GM21526 (cell line): Measurements from ENCODE around the gene IRF2BPL.

Experiments used
- ATAC-seq: cut with Tn5 transposase; IDR thresholded peaks from one replicate; pipeline ENCODE4 v1.9.1; 2021; ENCODE audit warnings: moderate library complexity; ENCODE audit not compliant: unreplicated experiment, low FRiP score

Gene IRF2BPL

DNA sequence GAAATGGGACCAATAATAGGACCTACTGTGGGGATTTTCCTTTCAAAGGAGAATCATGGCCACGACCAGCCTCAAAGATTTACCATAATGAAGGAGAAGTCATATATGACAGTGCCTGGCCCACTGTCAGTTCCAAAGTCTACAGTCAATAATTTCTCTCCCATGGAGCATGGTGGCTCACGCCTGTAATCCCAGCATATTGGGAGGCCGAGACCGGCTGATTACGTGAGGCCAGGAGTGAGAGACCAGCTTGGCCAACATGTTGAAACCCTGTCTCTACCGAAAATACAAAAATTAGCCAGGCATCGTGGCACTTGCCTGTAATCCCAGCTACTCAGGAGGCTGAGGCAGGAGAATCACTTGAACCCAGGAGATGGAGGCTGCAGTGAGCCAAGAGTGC lies 13.8 kb downstream of the IRF2BPL start:
- no peak for ATAC-seq

DNA sequence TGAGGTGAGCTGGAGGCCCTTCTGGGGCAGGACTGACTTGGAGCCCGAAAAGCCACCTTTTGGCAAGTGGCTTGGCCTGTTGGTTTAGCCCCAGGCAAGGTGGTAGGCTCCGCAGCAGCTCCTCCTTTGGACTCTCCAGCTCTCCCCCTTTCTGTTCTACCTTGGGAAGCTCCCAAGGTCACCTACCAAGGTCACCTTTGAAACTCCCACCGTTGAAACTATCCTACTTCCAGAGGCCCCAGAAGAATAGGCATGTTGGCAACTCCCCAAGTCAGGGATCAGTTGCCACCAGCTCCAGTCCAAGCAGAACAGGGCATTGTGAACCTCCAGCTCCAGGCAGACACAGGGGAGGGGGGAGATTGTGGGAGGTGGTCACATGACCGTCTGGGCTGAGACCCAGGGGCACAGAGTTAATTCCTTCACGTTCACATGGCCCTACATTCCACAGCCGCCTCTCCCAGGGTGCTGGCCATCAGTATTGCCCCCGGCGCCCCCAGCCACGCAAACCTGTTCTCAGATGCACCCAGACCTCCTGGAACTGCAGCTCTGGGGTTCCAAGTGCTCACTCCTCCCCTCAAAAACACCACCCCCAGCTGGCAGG lies 14.4 kb downstream of the IRF2BPL start:
- no peak for ATAC-seq

- ATAC-seq: no peak
Observed at GRCh38 chr14:77012193-77012765, 16.2 kb downstream of the IRF2BPL start.

DNA sequence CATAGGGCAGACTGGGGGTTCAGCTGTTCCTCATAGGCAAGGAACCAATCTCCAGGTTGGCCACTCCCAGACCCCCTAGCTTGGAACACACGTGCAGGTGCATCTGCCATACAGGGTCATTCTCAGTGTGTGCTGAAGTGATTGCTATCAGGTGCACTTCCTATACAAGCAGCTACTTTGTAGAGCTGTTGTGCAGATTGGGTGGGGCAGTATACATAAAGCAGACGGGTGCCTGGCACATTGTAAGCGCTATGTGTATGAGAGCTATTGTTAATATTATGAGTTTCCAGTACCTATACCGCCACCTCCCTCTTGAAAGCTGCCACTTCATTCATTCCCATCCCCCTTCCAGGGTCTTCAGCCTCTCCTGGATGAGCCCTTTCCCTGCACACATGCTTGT lies 17.3 kb downstream of the IRF2BPL start:
- no peak for ATAC-seq

- ATAC-seq: no peak
Observed at GRCh38 chr14:77009014-77009413, 19.5 kb downstream of the IRF2BPL start.

DNA sequence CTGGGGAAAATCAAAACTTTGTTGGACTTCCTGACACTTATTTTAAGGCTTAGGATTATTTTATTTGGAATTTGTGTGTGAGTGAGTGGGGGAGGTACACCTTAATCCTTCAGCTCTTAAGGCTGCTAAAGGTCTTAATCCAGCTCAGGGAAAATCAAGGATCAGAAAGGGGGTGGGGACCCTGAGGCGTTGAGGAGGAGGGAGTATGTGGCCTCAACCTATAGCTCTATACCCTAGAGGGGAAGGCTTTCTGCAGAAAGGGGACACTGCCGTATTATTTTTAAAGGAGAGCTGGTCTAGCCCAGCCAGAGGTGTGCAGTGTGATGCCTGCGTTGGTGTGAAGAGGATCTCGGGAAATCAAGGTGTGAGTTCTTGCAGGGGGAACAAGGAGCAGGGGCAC lies 20.0 kb downstream of the IRF2BPL start:
- no peak for ATAC-seq

DNA sequence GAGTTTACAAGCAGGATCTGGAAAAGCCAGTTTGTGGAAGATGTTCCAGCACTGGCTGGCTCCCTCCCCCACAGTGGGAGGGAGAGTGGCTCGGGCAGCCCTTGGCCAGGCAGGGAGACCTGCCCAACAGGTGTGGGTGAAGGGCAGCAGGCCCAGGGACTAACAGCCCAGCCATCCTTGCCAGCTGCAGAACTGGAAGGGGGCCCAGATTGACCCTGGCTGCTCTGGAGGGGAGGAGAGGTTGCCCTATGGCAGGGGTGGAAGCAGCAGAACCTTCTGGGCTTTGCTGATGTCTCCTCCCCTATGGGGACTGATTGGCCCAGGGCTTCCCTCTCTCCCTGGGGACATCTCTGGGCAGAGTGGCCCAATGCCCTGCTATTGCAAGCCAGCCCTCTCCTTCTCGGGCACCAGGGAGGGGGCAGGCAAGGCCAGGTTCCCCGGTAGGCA lies 20.5 kb downstream of the IRF2BPL start:
- no peak for ATAC-seq

DNA sequence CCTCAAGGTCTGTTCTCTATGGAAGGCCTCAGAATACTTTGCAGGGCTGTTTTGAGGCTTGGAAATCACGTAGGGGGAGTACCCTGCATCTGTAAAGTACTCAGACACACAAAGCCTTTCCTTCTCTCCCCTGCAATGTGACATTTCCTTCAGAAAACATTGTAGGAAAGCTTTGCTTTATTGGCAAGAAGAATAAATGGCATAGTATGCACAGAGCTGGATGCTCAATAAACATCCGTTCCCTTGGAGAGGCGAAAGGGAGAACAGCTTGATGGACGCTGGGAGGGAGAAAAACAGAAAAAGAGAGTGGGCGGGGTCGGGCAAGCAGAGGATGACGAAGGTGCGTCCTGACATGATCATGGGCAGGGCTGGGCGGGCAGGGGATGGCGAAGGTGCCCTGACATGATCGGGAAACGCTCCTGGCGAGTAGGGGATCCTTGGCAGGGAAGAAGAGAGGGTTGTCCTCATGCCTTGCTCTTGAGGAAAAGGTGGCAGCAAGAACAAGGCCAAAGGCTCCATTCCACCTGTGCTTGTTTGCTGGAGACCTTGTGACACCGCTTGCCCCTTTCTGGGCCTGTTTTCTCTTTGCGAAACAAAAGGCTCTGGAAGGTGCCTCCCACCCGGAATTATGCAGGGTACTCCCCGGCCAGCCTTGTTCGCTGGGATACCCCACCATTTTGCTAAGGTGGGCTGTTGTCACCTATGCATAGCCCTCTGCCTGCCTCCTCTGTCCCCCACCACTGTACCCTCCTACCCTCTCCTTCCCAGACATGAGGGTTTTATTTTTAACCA lies 21.1 kb downstream of the IRF2BPL start:
- no peak for ATAC-seq

DNA sequence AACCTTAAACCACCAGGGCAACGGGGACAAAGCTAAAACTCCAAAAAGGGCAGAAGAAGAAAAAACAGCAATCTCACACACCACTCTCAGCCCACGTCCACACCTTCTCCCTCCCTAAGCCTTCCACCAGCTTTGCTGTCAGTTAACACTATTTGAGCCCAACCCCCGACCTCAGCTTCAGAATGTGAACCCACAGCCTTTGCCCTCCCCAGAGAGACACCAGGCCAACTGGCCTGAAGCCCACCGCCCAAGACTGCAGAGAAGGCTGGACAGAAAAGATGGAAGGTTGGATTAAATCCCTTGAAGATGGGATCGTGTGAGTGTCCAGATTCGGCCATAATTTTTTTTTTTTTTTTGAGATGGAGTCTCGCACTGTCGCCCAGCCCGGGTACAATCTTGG lies 22.4 kb downstream of the IRF2BPL start:
- ATAC-seq: no peak

DNA sequence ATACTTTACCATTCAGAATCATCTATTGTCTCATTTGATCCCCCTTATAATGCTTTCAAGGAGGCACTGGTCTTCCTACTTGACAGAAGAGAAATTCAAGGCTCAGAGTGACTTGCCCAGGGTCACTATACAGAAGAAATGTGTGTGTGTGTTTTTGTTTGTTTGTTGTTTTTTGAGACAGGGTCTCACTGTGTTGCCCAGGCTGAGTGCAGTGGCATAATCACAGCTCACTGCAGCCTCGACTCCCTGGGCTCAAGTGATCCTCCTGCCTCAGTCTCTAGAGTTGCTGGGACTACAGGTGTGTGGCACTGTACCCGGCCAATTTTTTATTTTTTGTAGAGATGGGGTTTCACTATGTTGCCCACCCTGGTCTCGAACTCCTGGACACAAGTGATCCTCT lies 22.9 kb downstream of the IRF2BPL start:
- no peak for ATAC-seq

DNA sequence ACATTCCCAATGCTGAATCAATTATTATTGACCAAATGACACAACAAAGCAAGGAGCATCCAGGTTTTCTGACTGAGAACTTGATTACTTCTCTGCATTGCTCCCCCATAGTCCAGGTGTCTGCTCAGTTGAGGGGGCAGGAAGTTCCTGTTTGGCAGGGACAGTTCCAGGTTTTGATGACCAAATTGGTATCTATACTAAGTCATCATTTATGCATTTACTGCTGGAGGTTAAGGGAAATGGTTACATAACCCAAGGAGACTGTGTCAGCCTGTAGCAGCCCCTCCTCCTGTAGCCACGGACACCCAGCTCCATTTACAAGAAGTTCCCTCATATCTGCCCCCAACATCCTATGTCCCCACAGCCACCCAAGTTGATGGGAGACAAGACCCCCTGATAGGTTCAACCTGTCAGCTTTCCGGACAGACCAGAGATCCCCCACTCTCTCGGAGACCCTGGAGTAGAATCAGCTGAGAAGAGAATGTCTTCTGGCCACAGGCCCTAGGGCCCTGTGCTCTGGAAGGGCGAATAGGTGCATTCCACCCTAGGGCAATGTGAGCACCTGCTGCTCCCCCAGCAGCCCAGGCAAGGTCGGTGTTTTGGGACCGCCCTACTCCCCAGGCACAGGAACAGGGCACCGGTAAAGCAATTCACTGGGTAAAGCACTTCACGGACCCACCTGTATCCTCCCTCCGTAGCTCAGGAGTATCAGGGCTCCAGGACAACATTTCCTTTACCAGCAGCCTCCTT lies 23.6 kb downstream of the IRF2BPL start:
- no peak for ATAC-seq

GRCh38 chr14:77003960-77004710 lies 24.4 kb downstream of the IRF2BPL start:
- ATAC-seq: no peak

GRCh38 chr14:77002889-77003288 lies 25.6 kb downstream of the IRF2BPL start:
- no peak for ATAC-seq

DNA sequence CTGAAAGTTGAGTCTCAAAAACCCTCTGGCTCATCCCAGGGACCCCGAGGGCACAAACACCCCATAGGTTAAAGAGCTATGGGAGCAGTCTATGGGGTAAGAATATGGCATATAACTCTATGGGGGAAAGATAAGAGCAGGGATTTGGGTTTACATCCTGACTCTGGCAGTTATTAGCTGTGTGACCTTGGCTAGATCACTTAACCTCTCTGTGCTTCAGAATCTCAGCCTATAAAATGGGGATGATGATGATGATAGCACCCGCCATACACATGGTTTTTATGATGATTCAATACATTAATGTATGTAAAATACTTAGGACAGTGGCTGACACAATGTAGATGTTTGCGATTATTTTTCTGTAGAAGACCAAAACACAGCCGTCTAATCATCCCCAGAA lies 26.2 kb downstream of the IRF2BPL start:
- ATAC-seq: no peak

DNA sequence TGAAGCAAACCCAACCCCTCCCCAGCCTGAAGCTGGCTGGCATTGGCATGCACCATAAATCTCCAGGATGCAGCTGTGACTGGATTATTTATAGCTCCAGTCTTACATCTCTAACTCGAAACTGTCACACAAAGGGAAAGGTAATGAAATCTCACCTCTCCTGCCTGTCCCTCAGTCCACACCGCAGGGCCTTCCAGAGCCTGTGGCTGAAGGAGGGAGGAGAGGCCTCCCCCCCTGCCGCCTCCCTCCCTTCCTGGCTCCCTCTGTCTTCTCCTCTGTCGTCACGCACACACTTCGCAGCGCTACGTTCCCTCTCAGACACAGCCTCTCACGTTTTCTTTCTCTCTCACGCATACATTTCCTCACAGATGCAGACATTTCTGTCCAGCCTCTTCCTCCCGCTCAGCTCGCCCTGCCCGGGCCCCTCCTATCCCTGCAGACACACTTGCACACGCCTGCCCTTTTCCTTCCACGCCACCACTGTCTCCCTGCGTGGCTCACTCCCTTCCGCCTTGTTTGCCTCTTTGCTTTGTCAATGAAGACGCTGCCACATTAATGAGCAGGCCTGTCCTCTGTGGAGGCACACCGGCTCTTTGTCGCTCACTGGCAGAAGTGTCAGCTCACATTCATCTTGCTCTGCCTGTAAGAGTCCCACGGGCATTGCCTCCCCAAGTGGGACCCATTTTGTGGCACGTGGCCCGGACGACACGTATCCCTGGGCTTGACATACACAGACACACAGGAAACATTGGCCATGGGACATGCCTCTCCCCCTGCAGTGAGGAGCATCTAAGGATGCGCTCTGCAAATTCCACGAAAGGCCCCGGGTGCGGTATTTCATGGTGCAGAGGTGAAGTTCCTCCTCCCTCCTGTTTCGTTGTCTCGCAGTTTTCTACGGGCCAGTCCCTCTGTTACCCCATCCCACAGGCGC lies 27.9 kb downstream of the IRF2BPL start:
- ATAC-seq: no peak

- no peak for ATAC-seq
Observed at GRCh38 chr14:76998910-76999309, 29.6 kb downstream of the IRF2BPL start.

DNA sequence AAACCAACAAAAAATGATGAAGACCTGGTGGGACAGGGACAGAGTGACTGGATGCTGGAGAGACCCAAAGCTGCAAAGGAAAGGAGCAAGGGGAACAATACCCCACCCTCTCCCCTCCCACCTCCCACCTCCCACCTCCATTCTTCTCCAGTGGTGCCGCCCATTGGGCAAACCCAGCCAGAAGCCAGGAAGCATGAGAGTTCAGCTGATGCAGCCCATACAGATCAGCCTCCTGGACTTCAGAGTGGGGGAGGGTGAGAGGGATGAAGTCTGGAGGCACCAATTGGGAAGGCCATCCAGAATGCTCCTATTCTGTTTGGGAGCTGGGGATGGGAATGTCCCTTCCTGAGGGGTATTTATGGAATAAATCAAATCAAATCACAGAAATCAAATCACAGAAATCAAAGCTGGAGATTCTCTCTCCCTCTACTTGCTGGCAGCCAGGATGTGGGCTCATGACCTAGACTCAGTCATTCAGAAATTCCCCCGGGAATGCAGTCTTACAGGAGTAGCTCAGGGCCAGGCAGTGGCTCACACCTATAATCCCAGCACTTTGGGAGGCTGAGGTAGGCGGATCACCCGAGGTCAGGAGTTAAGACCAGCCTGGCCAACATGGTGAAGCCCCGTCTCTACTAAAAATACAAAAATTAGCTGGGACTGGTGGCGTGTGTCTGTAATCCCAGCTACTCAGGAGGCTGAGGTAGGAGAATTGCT lies 31.1 kb downstream of the IRF2BPL start:
- no peak for ATAC-seq

GRCh38 chr14:76996563-76997146 lies 31.9 kb downstream of the IRF2BPL start:
- no peak for ATAC-seq
